LNCAP (cell line): ENCODE results near the gene TMEM8B.

Source experiments
- CTCF ChIP-seq: fragments of 450-650 bp; IDR thresholded peaks from 2 replicates; pipeline ENCODE4 v1.5.1; 2017; ENCODE audit warnings: mild to moderate bottlenecking

The TMEM8B gene

GRCh38 chr9:35814106-35814840 is 14.8 kb upstream of the TMEM8B start:
- TF ChIP-seq CTCF = peak; percentile 27; the same call in 1 of the 2 replicates

GRCh38 chr9:35814841-35815543 is 14.0 kb upstream of the TMEM8B start, which contains the start of gene HINT2:
Gene HINT2 (minus strand): TSS chr9:35815042. CDS start chr9:35814979, 63 bp downstream.
- TF ChIP-seq CTCF = no peak

DNA sequence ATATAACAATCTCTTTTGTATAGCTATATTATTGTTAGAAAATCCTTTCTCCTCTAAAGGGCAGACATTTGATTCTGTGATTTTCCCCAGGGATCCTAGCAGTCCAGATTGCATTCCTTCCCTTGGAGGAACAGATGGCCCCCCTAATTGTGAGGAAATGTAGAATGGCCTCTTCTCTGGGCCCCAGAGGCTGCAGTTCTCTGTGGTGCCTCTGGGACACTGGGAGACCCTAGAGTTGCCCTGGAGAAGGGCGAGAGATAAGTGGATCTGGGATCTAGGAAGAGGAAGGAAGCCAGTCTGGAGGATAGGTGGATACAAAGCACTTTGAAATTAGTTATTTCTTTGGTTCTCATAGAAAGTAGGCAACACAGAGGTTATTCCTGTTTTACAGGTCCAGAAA is 12.3 kb upstream of the TMEM8B start:
- TF ChIP-seq CTCF = no peak

GRCh38 chr9:35818341-35818740 is 10.7 kb upstream of the TMEM8B start:
- TF ChIP-seq CTCF = no peak

DNA sequence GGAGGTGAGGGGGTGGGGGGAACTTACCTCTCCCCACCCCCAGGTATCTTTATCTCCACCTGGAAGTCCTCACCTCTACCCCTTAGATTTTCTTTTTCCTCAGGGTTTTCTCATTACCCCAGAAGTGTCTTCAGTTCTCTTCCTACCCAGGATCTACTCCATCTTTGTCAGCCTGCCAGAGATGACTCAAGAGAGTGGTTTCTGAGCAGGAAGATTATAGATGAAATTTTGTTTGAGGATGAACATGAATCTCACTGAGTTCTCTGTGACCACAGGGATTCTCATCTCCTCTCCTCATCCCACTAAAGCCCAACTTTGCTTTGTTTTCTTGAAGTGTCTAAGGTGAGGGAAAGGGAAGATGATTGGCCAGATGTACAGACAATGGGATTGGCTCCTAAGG is 9.0 kb upstream of the TMEM8B start:
- no peak for TF ChIP-seq CTCF

DNA sequence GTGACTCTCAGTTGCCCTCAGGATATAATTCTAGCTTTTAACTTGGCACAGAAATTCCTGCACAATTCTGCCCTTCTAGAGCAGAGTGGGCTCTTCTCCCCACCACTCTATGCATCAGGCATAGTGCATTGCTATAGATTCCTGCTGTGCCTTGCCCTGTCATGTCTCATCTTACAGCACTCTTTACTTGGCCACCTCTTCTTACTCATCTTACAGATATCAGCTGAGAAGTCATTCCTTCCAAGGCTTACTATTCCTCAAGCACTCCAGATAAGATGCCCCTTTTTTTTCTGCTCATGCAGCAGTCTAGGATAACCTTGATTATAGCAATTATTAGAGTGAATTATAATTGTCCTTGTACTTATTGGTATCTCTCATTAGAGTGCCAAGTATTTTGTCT is 6.1 kb upstream of the TMEM8B start:
- TF ChIP-seq CTCF = no peak

DNA sequence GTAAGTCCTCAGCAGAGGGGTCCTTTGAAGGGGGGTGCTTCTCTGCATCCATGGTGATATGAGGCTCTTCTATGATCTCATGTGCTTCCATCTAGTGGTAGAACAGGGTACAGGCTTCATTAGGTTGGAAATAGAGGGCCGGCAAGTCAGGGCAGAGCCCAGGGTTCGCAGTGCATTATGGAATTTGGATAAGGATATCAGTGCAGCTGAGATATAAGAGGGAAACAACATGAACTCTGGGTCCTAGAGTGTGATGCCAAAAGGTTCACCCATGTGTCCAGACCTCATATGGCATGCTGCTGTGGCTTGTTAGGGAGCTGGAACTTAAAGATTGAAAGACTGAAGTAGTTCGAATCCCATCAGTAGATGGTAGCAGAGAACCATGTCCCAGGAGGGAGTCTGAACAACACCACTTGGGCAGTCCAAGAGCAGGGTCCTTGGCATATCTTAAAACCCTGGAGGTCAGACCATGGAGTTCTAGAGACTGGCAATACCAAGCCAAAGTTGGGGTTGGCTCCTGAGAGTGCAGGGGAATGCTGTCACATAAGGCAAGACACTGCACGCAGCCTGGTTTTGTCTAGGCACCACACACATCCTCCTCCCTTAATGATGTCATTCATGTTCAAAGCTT is 2.8 kb upstream of the TMEM8B start:
- TF ChIP-seq CTCF = peak; percentile 81
